Activated CD8-positive, alpha-beta T cell treated with anti-CD3 and anti-CD28 coated beads for 36 hours (primary cell): ENCODE measurements around the gene PTPRN2. TPM values are rescaled to one million over a fixed set of nuclear protein-coding genes. Genes with fewer than 3 reads are reported as not detected.

Experiments
- ATAC-seq: fragments of 200-7000 bp; cut with Tn5 transposase; one replicate; pipeline ENCODE4 v1.10.0; 2021; ENCODE audit warnings: mild to moderate bottlenecking, moderate library complexity
- CTCF ChIA-PET: fragments of 350-600 bp; sonication (Branson Sonifier 250); formaldehyde crosslinking; loops from one replicate; lab custom pipeline; 2021; ENCODE audit warnings: antibody characterized with exemption; lab: Charles Lee
- POLR2A ChIA-PET: fragments of 350-600 bp; sonication (Branson Sonifier 250); formaldehyde crosslinking; loops from one replicate; lab custom pipeline; 2021; ENCODE audit warnings: antibody characterized with exemption; lab: Charles Lee
- DNase-seq: peaks from one replicate; pipeline ENCODE4 v3.0.0-alpha.2; 2020
- H3K27ac Mint-ChIP-seq: one replicate; pipeline ENCODE4 v1.8.0; 2021; ENCODE audit warnings: mild to moderate bottlenecking, mixed read lengths
- H3K27me3 Mint-ChIP-seq: one replicate; pipeline ENCODE4 v1.8.0; 2021; ENCODE audit warnings: mixed read lengths
- H3K36me3 Mint-ChIP-seq: one replicate; pipeline ENCODE4 v1.8.0; 2021; ENCODE audit warnings: low read depth, mixed read lengths
- H3K4me1 Mint-ChIP-seq: one replicate; pipeline ENCODE4 v1.8.0; 2021; ENCODE audit warnings: low read depth, mixed read lengths
- H3K4me3 Mint-ChIP-seq: one replicate; pipeline ENCODE4 v1.8.0; 2021; ENCODE audit warnings: mild to moderate bottlenecking, moderate library complexity, mixed read lengths
- H3K9me3 Mint-ChIP-seq: one replicate; pipeline ENCODE4 v1.8.0; 2021; ENCODE audit warnings: mixed read lengths
- intact Hi-C: fragments of 100-400 bp; cut with micrococcal nuclease; formaldehyde crosslinking; loops from one replicate; pipeline ENCODE4 v1.10.0; 2022
- total RNA-seq, 2 experiments: library from RNA; stranded (reverse); gene quantifications; one replicate each; pipeline ENCODE4 v1.2.3, GENCODE V29; 2021
- TF ChIP-seq, protein P1 (sequence below): fragments of 200-600 bp; IDR thresholded peaks from one replicate; pipeline ENCODE4 v1.8.0; 2022; ENCODE audit warnings: antibody characterized with exemption, mild to moderate bottlenecking

Gene PTPRN2
- total RNA-seq, 2 experiments from 2014 or later: 0.49 to 0.65 TPM

DNA sequence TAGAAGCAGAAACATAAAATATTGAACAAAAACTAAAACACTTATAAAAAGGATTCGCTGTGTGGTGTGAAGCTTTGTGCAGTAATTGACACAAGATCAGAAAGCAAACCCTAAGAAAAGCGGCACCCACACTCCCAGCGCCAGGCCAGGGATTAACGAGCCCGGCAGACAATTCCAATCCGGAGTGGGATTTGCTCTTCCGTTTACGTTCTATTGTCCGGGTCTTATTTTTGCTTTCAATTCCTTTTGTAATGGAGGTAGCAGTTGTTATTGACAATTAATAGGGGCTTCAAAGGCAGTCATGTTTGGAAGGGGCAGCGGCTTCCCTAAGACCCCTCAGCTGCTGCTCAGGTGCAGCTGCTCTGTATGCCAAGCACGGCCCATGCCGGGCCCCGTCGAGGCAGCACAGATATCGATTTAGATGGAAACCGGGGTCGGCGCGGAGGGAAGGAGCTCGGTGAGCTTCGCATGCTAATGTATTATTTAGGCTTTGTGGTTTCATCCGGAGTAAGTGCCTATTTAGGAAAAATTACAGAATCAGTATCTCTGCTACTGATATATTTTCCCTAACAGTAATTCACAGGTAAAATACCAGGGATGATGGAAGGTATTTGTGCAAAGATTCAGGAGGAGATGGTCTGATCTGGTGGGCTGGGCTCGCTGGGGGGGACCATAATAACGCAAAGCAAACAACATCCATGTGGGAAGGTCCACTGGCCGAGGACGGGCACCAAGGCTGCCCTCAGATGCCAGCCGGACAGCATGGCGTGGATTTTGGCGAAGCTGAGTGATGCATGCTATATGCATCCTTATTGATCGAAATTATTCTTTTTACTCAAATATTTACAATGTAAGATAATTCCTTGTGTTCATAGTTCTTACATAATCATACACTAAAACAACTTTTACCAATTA lies 561.7 kb downstream of the PTPRN2 start:
- TF ChIP-seq, protein P1, sequence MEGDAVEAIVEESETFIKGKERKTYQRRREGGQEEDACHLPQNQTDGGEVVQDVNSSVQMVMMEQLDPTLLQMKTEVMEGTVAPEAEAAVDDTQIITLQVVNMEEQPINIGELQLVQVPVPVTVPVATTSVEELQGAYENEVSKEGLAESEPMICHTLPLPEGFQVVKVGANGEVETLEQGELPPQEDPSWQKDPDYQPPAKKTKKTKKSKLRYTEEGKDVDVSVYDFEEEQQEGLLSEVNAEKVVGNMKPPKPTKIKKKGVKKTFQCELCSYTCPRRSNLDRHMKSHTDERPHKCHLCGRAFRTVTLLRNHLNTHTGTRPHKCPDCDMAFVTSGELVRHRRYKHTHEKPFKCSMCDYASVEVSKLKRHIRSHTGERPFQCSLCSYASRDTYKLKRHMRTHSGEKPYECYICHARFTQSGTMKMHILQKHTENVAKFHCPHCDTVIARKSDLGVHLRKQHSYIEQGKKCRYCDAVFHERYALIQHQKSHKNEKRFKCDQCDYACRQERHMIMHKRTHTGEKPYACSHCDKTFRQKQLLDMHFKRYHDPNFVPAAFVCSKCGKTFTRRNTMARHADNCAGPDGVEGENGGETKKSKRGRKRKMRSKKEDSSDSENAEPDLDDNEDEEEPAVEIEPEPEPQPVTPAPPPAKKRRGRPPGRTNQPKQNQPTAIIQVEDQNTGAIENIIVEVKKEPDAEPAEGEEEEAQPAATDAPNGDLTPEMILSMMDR: no peak
- H3K9me3 Mint-ChIP-seq: no peaks in the 10 kb centered on the region
- H3K36me3 Mint-ChIP-seq: no peaks in the 10 kb centered on the region
- ChIA-PET POLR2A (no interaction called here), CTCF (no interaction called here)
- no peak for ATAC-seq
- intact Hi-C loops: no loop called here
- H3K27me3 Mint-ChIP-seq: no peaks in the 10 kb centered on the region
- no peak overlapping the region for H3K27ac Mint-ChIP-seq
- no peaks in the 10 kb centered on the region for H3K4me1 Mint-ChIP-seq
- DNase-seq: no peak
- H3K4me3 Mint-ChIP-seq: no peak overlapping the region

DNA sequence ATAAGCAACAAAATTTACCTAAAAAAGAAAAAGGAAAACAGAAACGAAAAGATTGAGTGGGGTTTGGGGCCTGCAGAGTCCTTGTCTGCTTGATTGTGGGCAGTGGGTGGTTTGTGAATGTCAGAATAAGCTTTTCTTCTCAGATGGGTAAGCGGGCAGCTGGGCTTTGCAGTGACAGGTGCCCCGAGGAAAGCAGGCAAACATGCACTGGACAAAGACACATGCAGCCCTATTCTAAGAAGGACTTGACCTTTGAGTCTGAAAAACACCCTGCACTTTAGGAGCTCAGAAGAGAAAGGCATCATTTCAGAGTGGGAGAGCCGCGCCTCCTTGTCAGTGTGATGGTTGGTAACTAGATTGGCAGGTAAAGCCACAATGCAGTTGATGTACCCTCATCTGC lies 562.7 kb downstream of the PTPRN2 start:
- ATAC-seq: no peak
- ChIA-PET CTCF (no interaction called here), POLR2A (no interaction called here)
- H3K27me3 Mint-ChIP-seq: no peaks in the 10 kb centered on the region
- no peaks in the 10 kb centered on the region for H3K9me3 Mint-ChIP-seq
- H3K4me3 Mint-ChIP-seq: no peak overlapping the region
- no peaks in the 10 kb centered on the region for H3K36me3 Mint-ChIP-seq
- intact Hi-C loops: no loop called here
- no peaks in the 10 kb centered on the region for H3K4me1 Mint-ChIP-seq
- no peak for DNase-seq
- TF ChIP-seq, protein P1: no peak
- H3K27ac Mint-ChIP-seq: no peak overlapping the region

- TF ChIP-seq, protein P1: no peak
- Mint-ChIP-seq H3K4me3 (no peak overlapping the region), H3K36me3 (no peaks in the 10 kb centered on the region), H3K4me1 (no peaks in the 10 kb centered on the region), H3K27ac (no peak overlapping the region), H3K9me3 (no peaks in the 10 kb centered on the region), H3K27me3 (no peaks in the 10 kb centered on the region)
- intact Hi-C loops: no loop called here
- ChIA-PET CTCF (no interaction called here), POLR2A (no interaction called here)
- no peak for DNase-seq
- no peak for ATAC-seq
These were observed 563.3 kb downstream of the PTPRN2 start for GRCh38 chr7:158024351-158024715.

- TF ChIP-seq, protein P1: no peak
- no peak for ATAC-seq
- H3K4me3 Mint-ChIP-seq: no peak overlapping the region
- H3K9me3 Mint-ChIP-seq: no peaks in the 10 kb centered on the region
- intact Hi-C loops: no loop called here
- no peaks in the 10 kb centered on the region for H3K27me3 Mint-ChIP-seq
- ChIA-PET POLR2A (no interaction called here), CTCF (no interaction called here)
- H3K36me3 Mint-ChIP-seq: no peaks in the 10 kb centered on the region
- DNase-seq: no peak
- no peaks in the 10 kb centered on the region for H3K4me1 Mint-ChIP-seq
- H3K27ac Mint-ChIP-seq: no peak overlapping the region
These were observed 563.8 kb downstream of the PTPRN2 start for GRCh38 chr7:158023681-158024350.

GRCh38 chr7:158023157-158023556 lies 564.5 kb downstream of the PTPRN2 start:
- ATAC-seq: no peak
- Mint-ChIP-seq H3K36me3 (no peaks in the 10 kb centered on the region), H3K4me3 (no peak overlapping the region), H3K27me3 (no peaks in the 10 kb centered on the region), H3K9me3 (no peaks in the 10 kb centered on the region), H3K27ac (no peak overlapping the region), H3K4me1 (no peaks in the 10 kb centered on the region)
- ChIA-PET CTCF (no interaction called here), POLR2A (no interaction called here)
- no peak for DNase-seq
- TF ChIP-seq, protein P1: no peak
- intact Hi-C loops: no loop called here
